ENCODE results near the gene LIG3. TPM values are rescaled to one million over a fixed set of nuclear protein-coding genes. Genes with fewer than 3 reads are reported as not detected.
"Not testable (repeated sequence)": the region's sequence is repeated elsewhere in the genome, so short reads cannot be mapped to it uniquely, and the experiment has no call there.

Gene LIG3
- total RNA-seq, 5 donors from 2014 or later (not counting 1 experiment from before 2014, with no cell fraction given), result 42.7 to 52.7 (median 49.8) TPM

GRCh38 chr17:35038453-35038852 is 58.1 kb downstream of the LIG3 start:
- no peaks in the 10 kb centered on the region for H3K9me3 ChIP-seq
- H3K27ac Mint-ChIP-seq, result no peak overlapping the region
- no peak overlapping the region for H3K27ac ChIP-seq (ENCODE audit: low read length)
- CTCF ChIA-PET, result no interaction called here
- H3K4me3 ChIP-seq (ENCODE audit: control insufficient read depth in 1 of 2, extremely low read depth in 1 of 2, low read length in 1 of 2), result no peak overlapping the region
- POLR2A ChIA-PET, result interaction anchor here in 1 of 2 donors (0.6 kb wide), 1 partner anchor 25 kb away, joined by 6 read pairs; the partner anchor contains the start of gene RFFL
- no peaks in the 10 kb centered on the region for H3K27me3 ChIP-seq (replicated peaks in 1 of 2; ENCODE audit: control insufficient read depth in 2 of 2, extremely low read depth in 1 of 2, insufficient read depth in 2 of 2, low read length in 1 of 2)
- H3K36me3 Mint-ChIP-seq, result peaks cover 1% of the 10 kb centered on the region
- no peaks in the 10 kb centered on the region for H3K27me3 Mint-ChIP-seq
- H3K4me3 Mint-ChIP-seq, result no peak overlapping the region
- H3K4me1 ChIP-seq (ENCODE audit: control insufficient read depth in 1 of 2, extremely low read depth in 1 of 2, insufficient read depth in 2 of 2, low read length in 2 of 2), result peaks cover 0 to 13% of the 10 kb centered on the region in 2 experiments
- no peaks in the 10 kb centered on the region for H3K9me3 Mint-ChIP-seq
- no peak for ATAC-seq (replicated peaks in 1 of 4)
- no peak for DNase-seq
- whole genome bisulfite sequencing (ENCODE audit: insufficient coverage), result no CpG with 5 or more reads among the region's 3 CpGs
- peaks cover 16 to 46% (median 36%) of the 10 kb centered on the region in 3 donors for H3K4me1 Mint-ChIP-seq
- peaks cover 0 to 13% of the 10 kb centered on the region in 2 donors for H3K36me3 ChIP-seq (ENCODE audit: control insufficient read depth in 2 of 2, extremely low read depth in 1 of 2, insufficient read depth in 1 of 2, low read length in 1 of 2)

GRCh38 chr17:35041390-35041789 is 61.1 kb downstream of the LIG3 start:
- WGBS (ENCODE audit: insufficient coverage), result 100% methylated on average over 1 of the region's 7 CpGs
- H3K36me3 Mint-ChIP-seq, result no peaks in the 10 kb centered on the region
- peak overlapping the region in 1 of 2 donors; percentile 66 for H3K27ac Mint-ChIP-seq
- no peaks in the 10 kb centered on the region for H3K9me3 ChIP-seq
- DNase-seq, result no peak
- no peak overlapping the region for H3K4me3 Mint-ChIP-seq
- no peaks in the 10 kb centered on the region for H3K9me3 Mint-ChIP-seq
- no peak overlapping the region for H3K4me3 ChIP-seq (ENCODE audit: control insufficient read depth in 1 of 2, extremely low read depth in 1 of 2, low read length in 1 of 2)
- ChIA-PET CTCF (interaction anchor here (0.6 to 1.3 kb wide), 5 partner anchors 22 to 50 kb away, joined by 3 to 8 read pairs (median 5); partner anchors contain the start of gene RFFL (in 1 of the 2)), POLR2A (interaction anchor here in 1 of 2 donors (0.9 kb wide), 1 partner anchor 10 kb away, joined by 3 read pairs; no protein-coding TSS in a partner anchor)
- peaks cover 19 to 39% of the 10 kb centered on the region in 2 experiments for H3K4me1 ChIP-seq (ENCODE audit: control insufficient read depth in 1 of 2, extremely low read depth in 1 of 2, insufficient read depth in 2 of 2, low read length in 2 of 2)
- no peaks in the 10 kb centered on the region for H3K27me3 Mint-ChIP-seq
- H3K27ac ChIP-seq (ENCODE audit: low read length), result no peak overlapping the region
- H3K36me3 ChIP-seq (ENCODE audit: control insufficient read depth in 2 of 2, extremely low read depth in 1 of 2, insufficient read depth in 1 of 2, low read length in 1 of 2), result peaks cover 0 to 8% of the 10 kb centered on the region in 2 donors
- no peak for ATAC-seq (replicated peaks in 1 of 4)
- H3K27me3 ChIP-seq (replicated peaks in 1 of 2; ENCODE audit: control insufficient read depth in 2 of 2, extremely low read depth in 1 of 2, insufficient read depth in 2 of 2, low read length in 1 of 2), result no peaks in the 10 kb centered on the region
- H3K4me1 Mint-ChIP-seq, result peaks cover 42 to 66% (median 54%) of the 10 kb centered on the region in 3 donors

GRCh38 chr17:35044181-35044580 is 63.9 kb downstream of the LIG3 start:
- ATAC-seq (replicated peaks in 1 of 4), result no peak
- peak overlapping the region in 1 of 3 donors; percentile 77 for H3K4me3 Mint-ChIP-seq
- H3K4me1 Mint-ChIP-seq, result peaks cover 55 to 74% (median 67%) of the 10 kb centered on the region in 3 donors
- H3K4me3 ChIP-seq (ENCODE audit: control insufficient read depth in 1 of 2, extremely low read depth in 1 of 2, low read length in 1 of 2), result no peak overlapping the region
- peak overlapping the region; percentile 94 to 98 for H3K27ac Mint-ChIP-seq
- CTCF ChIA-PET, result interaction anchor here in 1 of 2 donors (0.6 kb wide), 2 partner anchors 544 to 903 kb away, joined by 4 to 9 read pairs; no protein-coding TSS in a partner anchor
- H3K27ac ChIP-seq (ENCODE audit: low read length), result peak overlapping the region; percentile 84
- H3K9me3 ChIP-seq, result no peaks in the 10 kb centered on the region
- DNase-seq, result no peak
- H3K27me3 Mint-ChIP-seq, result no peaks in the 10 kb centered on the region
- peaks cover 34 to 62% of the 10 kb centered on the region in 2 experiments for H3K4me1 ChIP-seq (ENCODE audit: control insufficient read depth in 1 of 2, extremely low read depth in 1 of 2, insufficient read depth in 2 of 2, low read length in 2 of 2)
- no CpG with 5 or more reads among the region's 8 CpGs for WGBS (ENCODE audit: insufficient coverage)
- H3K27me3 ChIP-seq (replicated peaks in 1 of 2; ENCODE audit: control insufficient read depth in 2 of 2, extremely low read depth in 1 of 2, insufficient read depth in 2 of 2, low read length in 1 of 2), result no peaks in the 10 kb centered on the region
- peaks cover 0 to 3% of the 10 kb centered on the region in 2 donors for H3K36me3 ChIP-seq (ENCODE audit: control insufficient read depth in 2 of 2, extremely low read depth in 1 of 2, insufficient read depth in 1 of 2, low read length in 1 of 2)
- POLR2A ChIA-PET, result interaction anchor here in 1 of 2 donors (0.7 kb wide), 1 partner anchor 769 kb away, joined by 3 read pairs; no protein-coding TSS in a partner anchor
- peaks cover 4% of the 10 kb centered on the region for H3K36me3 Mint-ChIP-seq
- no peaks in the 10 kb centered on the region for H3K9me3 Mint-ChIP-seq

GRCh38 chr17:35045458-35045979 is 65.2 kb downstream of the LIG3 start:
- CTCF ChIA-PET, result interaction anchor here in 1 of 2 donors (1.2 to 2.1 kb wide), 2 partner anchors 11 to 18 kb away, joined by 3 to 33 read pairs; partner anchors contain the start of gene RFFL
- H3K4me3 ChIP-seq (ENCODE audit: control insufficient read depth in 1 of 2, extremely low read depth in 1 of 2, low read length in 1 of 2); H3K27me3 ChIP-seq (replicated peaks in 1 of 2; ENCODE audit: control insufficient read depth in 2 of 2, extremely low read depth in 1 of 2, insufficient read depth in 2 of 2, low read length in 1 of 2); DNase-seq; ATAC-seq (replicated peaks in 1 of 4); H3K36me3 ChIP-seq (ENCODE audit: control insufficient read depth in 2 of 2, extremely low read depth in 1 of 2, insufficient read depth in 1 of 2, low read length in 1 of 2); H3K36me3 Mint-ChIP-seq; H3K27me3 Mint-ChIP-seq; H3K9me3 Mint-ChIP-seq; H3K9me3 ChIP-seq: not testable (repeated sequence)
- POLR2A ChIA-PET, result interaction anchor here (1.2 to 2.4 kb wide), 2 partner anchors 18 to 20 kb away, joined by 3 to 10 read pairs; partner anchors contain the start of gene RFFL (in 1 of the 2)
- Mint-ChIP-seq H3K4me1 (peaks cover 67 to 80% (median 76%) of the 10 kb centered on the region in 3 donors), H3K4me3 (peak overlapping the region; percentile 72 to 77 (median 76)), H3K27ac (peak overlapping the region; percentile 94 to 98)
- H3K27ac ChIP-seq (ENCODE audit: low read length), result peak overlapping the region; percentile 84
- WGBS (ENCODE audit: insufficient coverage), result 91% methylated on average over 7 of the region's 13 CpGs
- H3K4me1 ChIP-seq (ENCODE audit: control insufficient read depth in 1 of 2, extremely low read depth in 1 of 2, insufficient read depth in 2 of 2, low read length in 2 of 2), result peaks cover 46 to 75% of the 10 kb centered on the region in 2 experiments

GRCh38 chr17:35046245-35046644 is 65.9 kb downstream of the LIG3 start:
- no peaks in the 10 kb centered on the region for H3K27me3 Mint-ChIP-seq
- peak overlapping the region; percentile 94 to 98 for H3K27ac Mint-ChIP-seq
- peaks cover 7% of the 10 kb centered on the region for H3K36me3 Mint-ChIP-seq
- peak overlapping the region; percentile 17 to 39 for H3K4me3 ChIP-seq (ENCODE audit: control insufficient read depth in 1 of 2, extremely low read depth in 1 of 2, low read length in 1 of 2)
- peaks cover 53 to 82% of the 10 kb centered on the region in 2 experiments for H3K4me1 ChIP-seq (ENCODE audit: control insufficient read depth in 1 of 2, extremely low read depth in 1 of 2, insufficient read depth in 2 of 2, low read length in 2 of 2)
- ATAC-seq (replicated peaks in 1 of 4) (peak in 2 of 4 experiments; percentile 1 to 3), DNase-seq (no peak)
- peak overlapping the region; percentile 84 for H3K27ac ChIP-seq (ENCODE audit: low read length)
- H3K4me3 Mint-ChIP-seq, result peak overlapping the region; percentile 72 to 77 (median 76)
- WGBS (ENCODE audit: insufficient coverage), result no CpG with 5 or more reads among the region's 4 CpGs
- ChIA-PET CTCF (interaction anchor here (0.7 to 2.1 kb wide), 9 partner anchors 11 to 73 kb away, joined by 3 to 33 read pairs (median 4); partner anchors contain the start of gene RFFL (in 1 of the 2)), POLR2A (interaction anchor here (0.5 to 2.4 kb wide), 4 partner anchors 17 to 44 kb away, joined by 3 to 10 read pairs (median 4); partner anchors contain the start of gene RFFL (in 1 of the 2))
- no peaks in the 10 kb centered on the region for H3K9me3 ChIP-seq
- H3K36me3 ChIP-seq (ENCODE audit: control insufficient read depth in 2 of 2, extremely low read depth in 1 of 2, insufficient read depth in 1 of 2, low read length in 1 of 2), result peaks cover 0 to 3% of the 10 kb centered on the region in 2 donors
- H3K27me3 ChIP-seq (replicated peaks in 1 of 2; ENCODE audit: control insufficient read depth in 2 of 2, extremely low read depth in 1 of 2, insufficient read depth in 2 of 2, low read length in 1 of 2), result no peaks in the 10 kb centered on the region
- peaks cover 72 to 79% (median 77%) of the 10 kb centered on the region in 3 donors for H3K4me1 Mint-ChIP-seq
- H3K9me3 Mint-ChIP-seq, result no peaks in the 10 kb centered on the region

- peak overlapping the region; percentile 84 for H3K27ac ChIP-seq (ENCODE audit: low read length)
- Mint-ChIP-seq H3K4me3 (peak overlapping the region; percentile 72 to 77 (median 76)), H3K36me3 (peaks cover 7% of the 10 kb centered on the region), H3K9me3 (no peaks in the 10 kb centered on the region), H3K27me3 (no peaks in the 10 kb centered on the region), H3K4me1 (peaks cover 78 to 84% (median 80%) of the 10 kb centered on the region in 3 donors), H3K27ac (peak overlapping the region; percentile 94 to 98)
- ChIA-PET CTCF (interaction anchor here (0.5 to 2.1 kb wide), 10 partner anchors 12 to 72 kb away, joined by 3 to 33 read pairs (median 4); partner anchors contain the start of gene RFFL (in 1 of the 2)), POLR2A (interaction anchor here (0.5 to 2.4 kb wide), 5 partner anchors 16 to 110 kb away, joined by 3 to 10 read pairs (median 4); partner anchors contain the start of gene RFFL (in 1 of the 2))
- peaks cover 0 to 3% of the 10 kb centered on the region in 2 donors for H3K36me3 ChIP-seq (ENCODE audit: control insufficient read depth in 2 of 2, extremely low read depth in 1 of 2, insufficient read depth in 1 of 2, low read length in 1 of 2)
- peak in 34 of 35 experiments; percentile 18 to 83 (median 57) for DNase-seq
- peaks cover 55 to 83% of the 10 kb centered on the region in 2 experiments for H3K4me1 ChIP-seq (ENCODE audit: control insufficient read depth in 1 of 2, extremely low read depth in 1 of 2, insufficient read depth in 2 of 2, low read length in 2 of 2)
- H3K27me3 ChIP-seq (replicated peaks in 1 of 2; ENCODE audit: control insufficient read depth in 2 of 2, extremely low read depth in 1 of 2, insufficient read depth in 2 of 2, low read length in 1 of 2), result no peaks in the 10 kb centered on the region
- peak overlapping the region; percentile 17 to 39 for H3K4me3 ChIP-seq (ENCODE audit: control insufficient read depth in 1 of 2, extremely low read depth in 1 of 2, low read length in 1 of 2)
- 10% methylated on average over 2 of the region's 5 CpGs for WGBS (ENCODE audit: insufficient coverage)
- peak; percentile 70 to 78 (median 73) for ATAC-seq (replicated peaks in 1 of 4)
- no peaks in the 10 kb centered on the region for H3K9me3 ChIP-seq
Observed at GRCh38 chr17:35046740-35047283, 66.5 kb downstream of the LIG3 start.
